Measurements from ENCODE around the gene RTP1.
"Not testable (repeated sequence)": the region's sequence is repeated elsewhere in the genome, so short reads cannot be mapped to it uniquely, and the experiment has no call there.

The RTP1 gene

DNA sequence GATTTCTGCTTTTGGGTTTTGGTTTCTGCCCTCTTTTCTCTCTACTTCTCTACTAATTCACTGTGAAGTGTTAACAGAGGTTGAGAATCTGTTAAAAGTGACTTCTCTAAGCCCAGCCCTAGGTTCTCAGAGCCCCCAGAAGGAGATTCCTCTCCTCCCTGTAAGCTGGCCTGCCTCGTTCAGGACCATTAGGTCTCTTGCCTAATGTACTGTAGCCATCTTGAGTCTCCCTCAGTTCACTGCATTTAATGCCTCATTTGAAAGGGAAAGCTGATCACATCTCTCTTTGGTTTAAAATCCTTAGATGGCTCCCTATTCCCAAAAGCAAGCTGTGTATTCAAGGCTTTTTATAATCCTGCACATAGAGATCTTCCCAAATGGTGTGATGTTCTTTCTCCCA is 16.3 kb downstream of the RTP1 start:
- Histone ChIP-seq H3K27me3 (ENCODE audit: insufficient read depth, low read length) (no peaks in the 10 kb centered on the region), H3K4me1 (ENCODE audit: insufficient read depth, low read length) (peaks cover 21% of the 10 kb centered on the region), H3K4me3 (ENCODE audit: low read length) (no peak overlapping the region), H3K9ac (ENCODE audit: low read depth, low read length) (no peak overlapping the region), H3K36me3 (ENCODE audit: insufficient read depth, low read length) (no peaks in the 10 kb centered on the region), H3K27ac (ENCODE audit: low read depth, low read length) (no peak overlapping the region), H3K9me3 (ENCODE audit: insufficient read depth, low read depth, low read length) (no peaks in the 10 kb centered on the region)
- WGBS: 92% methylated on average over 1 of the region's 1 CpG

DNA sequence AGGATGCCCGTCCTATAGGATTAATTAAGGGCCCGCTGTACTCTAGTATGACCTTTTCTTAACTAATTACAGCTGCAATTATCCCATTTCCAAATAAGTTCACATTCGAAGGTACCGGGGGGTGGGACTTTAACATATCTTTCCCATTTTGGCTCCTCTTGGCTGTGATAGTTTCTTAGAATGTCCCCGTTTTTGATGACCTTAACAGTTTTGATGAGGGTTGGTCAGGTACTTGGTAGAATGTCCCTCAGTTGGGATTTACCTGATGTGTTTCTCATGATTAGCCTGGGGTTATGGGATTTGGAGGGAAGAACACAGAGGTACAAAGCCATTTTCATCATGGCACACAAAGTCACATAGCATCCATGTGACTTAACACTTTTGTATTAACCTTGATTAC is 18.2 kb downstream of the RTP1 start:
- Histone ChIP-seq H3K9me3 (ENCODE audit: insufficient read depth, low read depth, low read length) (no peaks in the 10 kb centered on the region), H3K9ac (ENCODE audit: low read depth, low read length) (no peak overlapping the region), H3K36me3 (ENCODE audit: insufficient read depth, low read length) (no peaks in the 10 kb centered on the region), H3K4me3 (ENCODE audit: low read length) (no peak overlapping the region), H3K27ac (ENCODE audit: low read depth, low read length) (no peak overlapping the region), H3K4me1 (ENCODE audit: insufficient read depth, low read length) (peaks cover 13% of the 10 kb centered on the region), H3K27me3 (ENCODE audit: insufficient read depth, low read length) (no peaks in the 10 kb centered on the region)
- WGBS: 92% methylated on average over 5 of the region's 5 CpGs

DNA sequence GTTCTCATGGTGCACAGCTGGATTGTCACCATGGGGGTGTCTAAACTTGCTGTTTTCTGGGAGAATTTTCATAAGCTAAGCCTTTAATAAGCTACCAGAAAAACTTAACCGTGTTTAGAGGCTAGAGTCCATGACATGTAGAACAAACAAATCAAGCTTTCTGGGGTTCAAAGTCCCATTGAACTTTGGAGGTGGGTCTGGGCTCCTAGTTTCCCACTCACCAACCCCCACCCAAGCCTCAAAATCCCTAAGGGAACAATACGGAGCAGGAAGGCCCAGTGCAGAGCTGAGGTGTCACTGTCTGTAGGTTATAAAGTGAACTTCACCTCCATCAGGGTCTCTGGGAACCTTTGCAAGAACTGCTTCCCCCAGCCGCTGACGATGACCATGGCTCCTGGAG is 25.5 kb downstream of the RTP1 start:
- no peak overlapping the region for H3K4me3 ChIP-seq (ENCODE audit: low read length)
- whole genome bisulfite sequencing: 88% methylated on average over 3 of the region's 4 CpGs
- H3K27me3 ChIP-seq (ENCODE audit: insufficient read depth, low read length): no peaks in the 10 kb centered on the region
- no peak overlapping the region for H3K27ac ChIP-seq (ENCODE audit: low read depth, low read length)
- H3K4me1 ChIP-seq (ENCODE audit: insufficient read depth, low read length): peaks cover 4% of the 10 kb centered on the region; the same call in 1 of the 2 replicates
- no peaks in the 10 kb centered on the region for H3K36me3 ChIP-seq (ENCODE audit: insufficient read depth, low read length)
- no peak overlapping the region for H3K9ac ChIP-seq (ENCODE audit: low read depth, low read length)
- no peaks in the 10 kb centered on the region for H3K9me3 ChIP-seq (ENCODE audit: insufficient read depth, low read depth, low read length)

DNA sequence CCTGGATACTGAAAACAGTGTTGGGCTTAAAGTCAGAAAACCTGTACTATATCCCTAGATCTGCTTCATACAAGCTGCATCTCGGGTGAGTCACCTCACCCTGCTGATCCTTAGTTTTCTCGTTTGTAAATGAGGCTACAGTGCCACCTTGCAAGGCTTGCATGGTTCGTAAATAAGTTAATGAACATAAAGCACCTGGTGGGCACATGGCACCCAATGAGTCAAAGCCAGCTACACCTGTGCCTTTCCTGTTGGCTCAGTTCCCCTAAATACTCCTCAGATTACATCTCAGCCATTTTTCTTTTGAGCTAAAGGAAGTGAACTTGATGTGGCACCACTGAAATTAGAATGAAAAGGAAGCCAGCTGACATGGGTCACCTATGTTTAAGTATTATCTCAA is 26.5 kb downstream of the RTP1 start:
- Histone ChIP-seq H3K27ac (ENCODE audit: low read depth, low read length) (no peak overlapping the region), H3K4me3 (ENCODE audit: low read length) (no peak overlapping the region), H3K27me3 (ENCODE audit: insufficient read depth, low read length) (no peaks in the 10 kb centered on the region), H3K9ac (ENCODE audit: low read depth, low read length) (no peak overlapping the region), H3K36me3 (ENCODE audit: insufficient read depth, low read length) (no peaks in the 10 kb centered on the region), H3K9me3 (ENCODE audit: insufficient read depth, low read depth, low read length) (no peaks in the 10 kb centered on the region), H3K4me1 (ENCODE audit: insufficient read depth, low read length) (peaks cover 4% of the 10 kb centered on the region; the same call in 1 of the 2 replicates)
- 82% methylated on average over 3 of the region's 3 CpGs for WGBS

DNA sequence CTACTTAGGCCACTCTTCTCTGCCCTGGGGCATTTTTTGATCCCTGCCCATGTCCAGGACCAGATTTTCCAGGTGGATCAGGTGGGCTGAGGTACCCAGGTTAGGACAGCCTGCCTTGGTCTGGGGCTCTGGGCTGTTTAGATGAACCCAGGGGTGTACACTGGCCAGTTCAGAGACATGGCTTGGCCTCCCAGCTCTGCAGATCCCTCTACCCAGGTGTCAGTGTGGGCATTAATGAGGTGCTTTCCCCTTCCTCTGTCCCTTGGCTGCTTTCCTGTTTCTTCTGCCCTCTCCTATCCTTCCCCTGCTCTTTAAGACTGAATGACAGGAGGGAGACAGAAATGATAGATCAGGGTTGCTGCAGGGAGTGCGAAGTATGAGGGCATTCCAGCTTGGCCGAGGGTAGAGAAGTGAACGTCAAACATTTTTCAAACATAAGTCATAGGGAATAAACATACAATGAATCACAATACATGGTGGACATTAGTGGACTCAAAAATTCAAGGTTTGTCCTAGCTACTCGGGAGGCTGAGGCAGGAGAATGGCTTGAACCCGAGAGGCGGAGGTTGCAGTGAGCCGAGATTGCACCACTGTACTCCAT is 30.5 kb downstream of the RTP1 start:
- H3K4me3 ChIP-seq (ENCODE audit: low read length): no peak overlapping the region
- no peaks in the 10 kb centered on the region for H3K27me3 ChIP-seq (ENCODE audit: insufficient read depth, low read length)
- 94% methylated on average over 7 of the region's 7 CpGs for WGBS
- H3K27ac ChIP-seq (ENCODE audit: low read depth, low read length): no peak overlapping the region
- no peaks in the 10 kb centered on the region for H3K36me3 ChIP-seq (ENCODE audit: insufficient read depth, low read length)
- H3K9me3 ChIP-seq (ENCODE audit: insufficient read depth, low read depth, low read length): no peaks in the 10 kb centered on the region
- no peaks in the 10 kb centered on the region for H3K4me1 ChIP-seq (ENCODE audit: insufficient read depth, low read length)
- no peak overlapping the region for H3K9ac ChIP-seq (ENCODE audit: low read depth, low read length)

- WGBS: 98% methylated on average over 2 of the region's 2 CpGs
- Histone ChIP-seq H3K4me3 (ENCODE audit: low read length) (no peak overlapping the region), H3K9ac (ENCODE audit: low read depth, low read length) (no peak overlapping the region), H3K36me3 (ENCODE audit: insufficient read depth, low read length) (no peaks in the 10 kb centered on the region), H3K27ac (ENCODE audit: low read depth, low read length) (no peak overlapping the region), H3K9me3 (ENCODE audit: insufficient read depth, low read depth, low read length) (no peaks in the 10 kb centered on the region), H3K27me3 (ENCODE audit: insufficient read depth, low read length) (no peaks in the 10 kb centered on the region), H3K4me1 (ENCODE audit: insufficient read depth, low read length) (no peaks in the 10 kb centered on the region)
These were observed 31.5 kb downstream of the RTP1 start for GRCh38 chr3:187228740-187229139.

DNA sequence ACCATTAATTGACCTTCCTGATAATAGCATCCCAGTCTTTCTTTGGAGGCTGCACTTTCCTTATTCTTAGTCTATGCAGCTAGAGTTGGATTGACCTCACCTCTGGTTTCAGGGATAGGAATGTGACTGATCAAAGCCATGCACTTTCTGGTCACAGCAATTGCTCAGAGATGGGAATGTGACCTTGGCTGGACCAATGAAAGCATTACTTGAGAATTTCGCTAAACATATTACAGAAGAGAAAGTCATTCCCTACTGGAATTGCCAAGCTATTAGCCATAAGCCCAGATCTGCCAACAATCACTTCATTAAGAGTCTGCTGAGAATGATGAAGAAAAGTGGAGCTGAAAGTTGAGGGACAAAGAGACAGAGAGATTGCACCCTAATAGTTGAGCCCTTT is 32.7 kb downstream of the RTP1 start:
- no peak overlapping the region for H3K27ac ChIP-seq (ENCODE audit: low read depth, low read length)
- no peaks in the 10 kb centered on the region for H3K9me3 ChIP-seq (ENCODE audit: insufficient read depth, low read depth, low read length)
- no peak overlapping the region for H3K9ac ChIP-seq (ENCODE audit: low read depth, low read length)
- no peak overlapping the region for H3K4me3 ChIP-seq (ENCODE audit: low read length)
- WGBS: 100% methylated on average over 1 of the region's 1 CpG
- H3K27me3 ChIP-seq (ENCODE audit: insufficient read depth, low read length): no peaks in the 10 kb centered on the region
- H3K36me3 ChIP-seq (ENCODE audit: insufficient read depth, low read length): no peaks in the 10 kb centered on the region
- no peaks in the 10 kb centered on the region for H3K4me1 ChIP-seq (ENCODE audit: insufficient read depth, low read length)

DNA sequence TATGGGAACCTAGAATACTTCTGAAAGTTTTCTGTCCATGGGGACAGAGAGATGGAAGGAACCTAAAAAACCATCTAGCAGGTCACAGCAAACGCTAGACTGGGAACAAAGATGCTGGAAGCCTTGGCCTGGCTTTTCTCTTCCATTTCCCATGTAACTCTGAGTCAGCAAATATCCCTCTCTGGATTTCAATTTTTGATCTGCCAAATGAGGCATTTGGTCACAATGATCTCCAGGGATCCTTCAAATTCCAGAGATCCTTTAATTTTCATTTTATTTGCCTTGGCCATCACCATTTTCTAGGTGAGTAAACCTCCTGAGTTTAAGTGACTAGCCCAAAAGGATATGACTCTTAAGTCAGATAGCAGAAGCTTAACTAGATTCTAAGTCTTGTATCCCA is 39.7 kb downstream of the RTP1 start:
- WGBS: 95% methylated on average over 1 of the region's 1 CpG
- Histone ChIP-seq H3K36me3 (ENCODE audit: insufficient read depth, low read length) (no peaks in the 10 kb centered on the region), H3K4me1 (ENCODE audit: insufficient read depth, low read length) (no peaks in the 10 kb centered on the region), H3K9ac (ENCODE audit: low read depth, low read length) (no peak overlapping the region), H3K9me3 (ENCODE audit: insufficient read depth, low read depth, low read length) (no peaks in the 10 kb centered on the region), H3K27ac (ENCODE audit: low read depth, low read length) (no peak overlapping the region), H3K27me3 (ENCODE audit: insufficient read depth, low read length) (no peaks in the 10 kb centered on the region), H3K4me3 (ENCODE audit: low read length) (no peak overlapping the region)

GRCh38 chr3:187237741-187238140 is 40.5 kb downstream of the RTP1 start:
- Histone ChIP-seq H3K36me3 (ENCODE audit: insufficient read depth, low read length) (no peaks in the 10 kb centered on the region), H3K4me1 (ENCODE audit: insufficient read depth, low read length) (no peaks in the 10 kb centered on the region), H3K4me3 (ENCODE audit: low read length) (no peak overlapping the region), H3K27ac (ENCODE audit: low read depth, low read length) (no peak overlapping the region), H3K9me3 (ENCODE audit: insufficient read depth, low read depth, low read length) (no peaks in the 10 kb centered on the region), H3K9ac (ENCODE audit: low read depth, low read length) (no peak overlapping the region), H3K27me3 (ENCODE audit: insufficient read depth, low read length) (no peaks in the 10 kb centered on the region)

DNA sequence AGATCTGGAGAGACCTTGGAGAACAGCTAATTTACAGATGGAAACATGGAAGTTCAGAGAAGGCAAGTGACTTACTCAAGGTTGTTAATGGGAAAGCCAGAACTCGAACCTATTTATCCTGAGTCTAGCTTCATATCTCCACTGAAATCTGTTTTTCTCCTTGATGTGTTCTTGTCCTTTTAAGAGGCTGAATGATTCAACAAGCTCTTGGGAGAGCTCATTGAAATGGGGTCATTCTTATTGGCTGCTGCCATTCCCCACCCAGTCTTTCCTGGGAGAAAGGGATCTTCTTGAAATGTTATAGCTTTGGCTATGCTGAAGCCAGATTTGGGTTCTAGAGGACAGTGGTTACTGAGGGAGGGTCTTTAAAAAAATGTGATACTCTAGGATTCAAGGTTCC is 41.0 kb downstream of the RTP1 start:
- Histone ChIP-seq H3K9me3 (ENCODE audit: insufficient read depth, low read depth, low read length) (no peaks in the 10 kb centered on the region), H3K36me3 (ENCODE audit: insufficient read depth, low read length) (no peaks in the 10 kb centered on the region), H3K4me3 (ENCODE audit: low read length) (no peak overlapping the region), H3K27me3 (ENCODE audit: insufficient read depth, low read length) (no peaks in the 10 kb centered on the region), H3K9ac (ENCODE audit: low read depth, low read length) (no peak overlapping the region), H3K27ac (ENCODE audit: low read depth, low read length) (no peak overlapping the region), H3K4me1 (ENCODE audit: insufficient read depth, low read length) (no peaks in the 10 kb centered on the region)
- 93% methylated on average over 1 of the region's 1 CpG for WGBS

- 98% methylated on average over 2 of the region's 4 CpGs for WGBS
- H3K27me3 ChIP-seq (ENCODE audit: insufficient read depth, low read length); H3K9me3 ChIP-seq (ENCODE audit: insufficient read depth, low read depth, low read length); H3K4me1 ChIP-seq (ENCODE audit: insufficient read depth, low read length); H3K27ac ChIP-seq (ENCODE audit: low read depth, low read length); H3K4me3 ChIP-seq (ENCODE audit: low read length); H3K36me3 ChIP-seq (ENCODE audit: insufficient read depth, low read length); H3K9ac ChIP-seq (ENCODE audit: low read depth, low read length): not testable (repeated sequence)
These were observed 41.5 kb downstream of the RTP1 start for GRCh38 chr3:187238835-187239234.

DNA sequence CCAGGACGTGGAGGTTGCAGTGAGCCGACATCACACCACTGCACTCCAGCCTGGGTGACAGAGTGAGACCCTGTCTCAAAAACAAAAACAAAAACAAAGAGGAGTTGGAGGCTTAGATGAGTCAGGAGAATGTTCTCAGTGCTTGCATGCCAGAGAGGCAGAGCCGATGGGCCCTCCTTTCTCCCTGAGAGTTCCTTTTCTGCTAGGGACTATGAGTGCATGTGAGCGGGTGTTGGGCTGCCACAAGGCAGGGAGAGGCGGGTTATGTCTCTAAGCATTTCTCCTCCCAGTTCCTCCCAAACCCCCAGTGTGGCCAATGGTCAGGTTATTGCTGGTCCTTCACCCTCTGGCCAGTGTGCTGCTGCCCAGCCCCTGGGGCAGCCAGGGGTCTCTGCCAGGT is 45.1 kb downstream of the RTP1 start:
- Histone ChIP-seq H3K27ac (ENCODE audit: low read depth, low read length) (no peak overlapping the region), H3K4me3 (ENCODE audit: low read length) (no peak overlapping the region), H3K9me3 (ENCODE audit: insufficient read depth, low read depth, low read length) (no peaks in the 10 kb centered on the region), H3K36me3 (ENCODE audit: insufficient read depth, low read length) (no peaks in the 10 kb centered on the region), H3K27me3 (ENCODE audit: insufficient read depth, low read length) (no peaks in the 10 kb centered on the region), H3K9ac (ENCODE audit: low read depth, low read length) (no peak overlapping the region), H3K4me1 (ENCODE audit: insufficient read depth, low read length) (no peaks in the 10 kb centered on the region)
- WGBS: 88% methylated on average over 5 of the region's 5 CpGs
